ENCODE results near the gene CCDC150. TPM values are rescaled to one million over a fixed set of nuclear protein-coding genes. Genes with fewer than 3 reads are reported as not detected.

The CCDC150 gene
- total and polyA plus RNA-seq, 2 of the 8 experiments (the other 6 are each of a cell fraction or from before 2014, with no cell fraction given) = 8.3 to 31.9 TPM

GRCh38 chr2:196685792-196686191 is 46.3 kb downstream of the CCDC150 start:
- H3K23me2 ChIP-seq (ENCODE audit: low read depth, low read length) = no peaks in the 10 kb centered on the region
- no peaks in the 10 kb centered on the region for H3K4me1 ChIP-seq (replicated peaks in 1 of 4; ENCODE audit: control insufficient read depth in 3 of 4, insufficient read depth in 4 of 4, low read length in 3 of 4)
- H3K4me2 ChIP-seq (ENCODE audit: insufficient read depth in 1 of 2, low read depth in 2 of 2, low read length in 2 of 2) = no peak overlapping the region
- H2AK5ac ChIP-seq (ENCODE audit: low read depth, low read length) = no peak overlapping the region
- no peak overlapping the region for H2BK120ac ChIP-seq (replicated peaks; ENCODE audit: low read depth, low read length)
- H3K36me3 ChIP-seq (ENCODE audit: control insufficient read depth in 2 of 4, insufficient read depth in 4 of 4, low read length in 3 of 4) = peaks cover 0 to 10% (median 4%) of the 10 kb centered on the region in 4 experiments; a peak in 4 of 8 replicates
- peaks cover 5 to 6% of the 10 kb centered on the region in 2 experiments; a peak in 2 of 4 replicates for H3K9me3 ChIP-seq (ENCODE audit: insufficient read depth in 2 of 2, low read depth in 1 of 2, low read length in 1 of 2)
- H4K20me1 ChIP-seq (replicated peaks in 1 of 2; ENCODE audit: control insufficient read depth in 1 of 2, insufficient read depth in 2 of 2, low read length in 2 of 2) = no peaks in the 10 kb centered on the region
- no peak overlapping the region for H3K9ac ChIP-seq (replicated peaks in 1 of 4; ENCODE audit: extremely low read depth in 1 of 4, low read depth in 3 of 4, low read length in 3 of 4)
- no peak overlapping the region for H3K18ac ChIP-seq (ENCODE audit: extremely low read depth, low read length)
- ChIA-PET POLR2A (ENCODE audit: partially characterized antibody) (no interaction called here), CTCF (ENCODE audit: partially characterized antibody) (interaction anchor here (1.1 kb wide), 1 partner anchor 91 kb away, joined by 4 read pairs; no protein-coding TSS in a partner anchor)
- no peak overlapping the region for H4K5ac ChIP-seq (ENCODE audit: insufficient read length, low read depth, low read length)
- H3K79me2 ChIP-seq (ENCODE audit: control insufficient read depth in 1 of 2, insufficient read depth in 2 of 2, low read length in 2 of 2) = peaks cover 0 to 4% of the 10 kb centered on the region in 2 experiments; a peak in 1 of 4 replicates
- no peak overlapping the region for H2BK12ac ChIP-seq (ENCODE audit: low read depth, low read length)
- no peak overlapping the region for H3K56ac ChIP-seq (replicated peaks; ENCODE audit: insufficient read length, low read depth, low read length)
- H3K23ac ChIP-seq (ENCODE audit: insufficient read length) = no peak overlapping the region
- no peak overlapping the region for H4K91ac ChIP-seq (replicated peaks; ENCODE audit: insufficient read length, low read length)
- H4K8ac ChIP-seq (ENCODE audit: extremely low read depth, insufficient read depth, low read length) = no peak overlapping the region
- H3K4me3 ChIP-seq (ENCODE audit: extremely low read depth in 1 of 4, insufficient read depth in 2 of 4, low read depth in 3 of 4, low read length in 4 of 4) = no peak overlapping the region
- H2BK15ac ChIP-seq (ENCODE audit: low read length) = no peak overlapping the region
- no peak overlapping the region for H2BK20ac ChIP-seq (ENCODE audit: low read length)
- H3K4ac ChIP-seq (replicated peaks; ENCODE audit: insufficient read length, low read depth, low read length) = no peak overlapping the region
- no peak overlapping the region for H2BK5ac ChIP-seq (ENCODE audit: low read depth, low read length)
- no peak for DNase-seq (ENCODE audit: low read depth in 1 of 2, low spot score in 2 of 2)
- H2AFZ ChIP-seq (ENCODE audit: low read length) = no peak overlapping the region
- H3K14ac ChIP-seq (ENCODE audit: insufficient read length) = no peak overlapping the region
- H3K27me3 ChIP-seq (replicated peaks in 1 of 4; ENCODE audit: control insufficient read depth in 3 of 4, extremely low read depth in 1 of 4, insufficient read depth in 3 of 4, low read length in 3 of 4) = no peaks in the 10 kb centered on the region
- WGBS, 2 experiments (ENCODE audit: extremely low coverage in 1 of 2, insufficient coverage in 1 of 2, insufficient read length in 1 of 2, insufficient replicate concordance in 2 of 2, low coverage in 1 of 2, low lambda C conversion rate in 2 of 2, missing lambda C conversion rate in 1 of 2) = 98% methylated on average over 7 of the region's 7 CpGs; no CpG with 5 or more reads in 1 of the 2 experiments
- no peak for FAIRE-seq
- no peaks in the 10 kb centered on the region for H3K79me1 ChIP-seq (ENCODE audit: low read depth, low read length)
- no peak overlapping the region for H3K27ac ChIP-seq (ENCODE audit: low read depth, low read length)
